ENCODE measurements around the gene ATP6V0A1. TPM values are rescaled to one million over a fixed set of nuclear protein-coding genes. Genes with fewer than 3 reads are reported as not detected.
"Not testable (repeated sequence)": the region's sequence is repeated elsewhere in the genome, so short reads cannot be mapped to it uniquely, and the experiment has no call there.

ATP6V0A1 gene
- total and polyA plus RNA-seq, 4 donors: 13.4 to 111 (median 71.9) TPM

DNA sequence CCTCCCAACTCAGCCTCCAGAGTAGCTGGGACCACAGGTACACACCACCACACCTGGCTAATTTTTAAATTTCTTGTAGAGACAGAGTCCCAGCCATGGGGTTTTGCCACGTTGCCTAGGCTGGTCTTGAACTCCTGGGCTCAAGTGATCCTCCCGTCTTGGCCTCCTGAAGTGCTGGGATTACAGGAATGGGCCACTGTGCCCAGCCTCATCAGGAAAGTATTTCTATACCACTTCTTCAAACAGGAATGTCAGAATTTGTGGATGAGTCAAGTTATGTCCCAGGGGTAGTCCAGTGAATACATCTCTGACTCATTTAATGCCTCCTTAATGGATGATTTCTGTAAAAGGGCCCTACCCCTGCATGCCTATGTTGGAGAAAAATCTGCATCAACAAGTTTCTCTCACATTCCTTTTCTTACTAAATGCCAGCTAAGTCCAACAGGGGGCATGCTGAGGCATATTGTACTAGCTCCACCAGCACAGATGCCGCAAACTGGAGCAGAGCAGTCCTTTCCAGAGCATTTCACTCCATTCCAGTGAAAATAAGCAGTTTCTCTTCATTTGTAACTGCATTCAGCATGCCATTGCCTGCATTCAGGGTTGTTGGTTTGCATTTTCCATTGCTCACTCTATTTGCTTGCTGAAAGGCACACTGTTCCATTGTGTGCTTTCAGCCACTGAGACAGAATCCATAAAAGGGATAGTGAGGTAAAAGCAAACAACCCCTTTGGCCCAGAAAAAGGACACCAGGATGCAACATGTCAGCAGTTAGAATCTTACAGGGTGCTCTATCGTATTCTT is 30.3 kb upstream of the ATP6V0A1 start:
- 26 to 29% methylated on average over 4 of the region's 4 CpGs for WGBS, 2 donors
- DNase-seq: peak in 1 of 2 donors; percentile 75
- intact Hi-C loops (cut with DNase I): loop anchor here in 1 of 2 donors (1.0 kb wide), 1 partner anchor 99 kb away; no protein-coding TSS in a partner anchor

DNA sequence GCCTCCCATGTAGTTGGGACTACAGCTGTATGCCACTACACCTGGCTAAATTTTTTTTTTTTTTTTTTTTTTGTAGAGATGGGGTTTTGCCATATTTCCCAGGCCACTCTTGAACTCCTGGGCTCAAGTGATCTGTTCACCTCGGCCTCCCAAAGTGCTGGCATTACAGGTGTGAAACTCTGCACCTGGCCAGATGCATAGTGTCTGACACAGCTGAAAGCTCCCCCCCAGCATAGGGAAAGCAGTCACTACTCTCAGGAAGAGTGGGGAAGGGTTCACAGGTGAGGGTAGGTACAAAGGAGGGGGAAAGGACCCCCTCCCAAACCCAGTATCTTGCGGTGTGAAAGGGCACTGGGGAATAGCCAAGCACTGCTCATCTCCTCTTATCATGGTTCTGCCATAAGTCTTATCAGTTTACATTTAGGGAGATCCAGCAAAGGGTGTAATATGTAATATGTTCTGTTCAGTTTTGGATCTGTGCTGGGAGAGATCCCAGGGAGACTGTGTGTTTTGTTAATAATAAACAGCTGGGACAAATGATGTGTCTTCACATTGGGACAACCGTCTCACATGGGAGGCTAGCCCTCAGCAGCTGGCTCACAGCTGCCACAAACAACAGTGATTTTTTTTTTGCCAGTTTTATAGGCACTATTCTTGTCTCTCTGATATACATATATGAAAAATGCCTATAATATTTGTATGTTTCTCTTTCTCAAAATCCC is 28.8 kb upstream of the ATP6V0A1 start:
- Histone ChIP-seq H3K27ac (ENCODE audit: low read depth in 1 of 2, low read length in 2 of 2) (no peak overlapping the region), H3K9me3 (ENCODE audit: control insufficient read depth, low read length) (no peaks in the 10 kb centered on the region), H3K36me3 (ENCODE audit: control insufficient read depth in 1 of 2, insufficient read depth in 2 of 2, low read length in 1 of 2) (no peaks in the 10 kb centered on the region), H3K27me3 (ENCODE audit: control insufficient read depth in 1 of 2, insufficient read depth in 2 of 2, low read length in 1 of 2) (no peaks in the 10 kb centered on the region), H3K4me3 (ENCODE audit: low read length in 2 of 2) (no peak overlapping the region), H3K4me1 (ENCODE audit: control insufficient read depth in 1 of 2, insufficient read depth in 2 of 2, low read length in 2 of 2) (peaks cover 0 to 3% of the 10 kb centered on the region in 2 donors)
- ATAC-seq (ENCODE audit: low FRiP score): no peak
- DNase-seq: peak in 1 of 2 donors; percentile 11
- 61 to 65% methylated on average over 3 of the region's 3 CpGs for WGBS, 2 donors
- intact Hi-C loops (cut with DNase I): no loop called here

More for the DNA sequence above, 30.3 kb upstream of the ATP6V0A1 start:
- Histone ChIP-seq H3K4me1 (ENCODE audit: control insufficient read depth in 1 of 2, insufficient read depth in 2 of 2, low read length in 2 of 2) (peaks cover 3% of the 10 kb centered on the region in 2 donors), H3K36me3 (ENCODE audit: control insufficient read depth in 1 of 2, insufficient read depth in 2 of 2, low read length in 1 of 2) (no peaks in the 10 kb centered on the region), H3K27me3 (ENCODE audit: control insufficient read depth in 1 of 2, insufficient read depth in 2 of 2, low read length in 1 of 2) (no peaks in the 10 kb centered on the region), H3K4me3 (ENCODE audit: low read length in 2 of 2) (no peak overlapping the region), H3K9me3 (ENCODE audit: control insufficient read depth, low read length) (no peaks in the 10 kb centered on the region), H3K27ac (ENCODE audit: low read depth in 1 of 2, low read length in 2 of 2) (peak overlapping the region in 1 of 2 donors; percentile 75)
- ATAC-seq (ENCODE audit: low FRiP score): peak; percentile 73

DNA sequence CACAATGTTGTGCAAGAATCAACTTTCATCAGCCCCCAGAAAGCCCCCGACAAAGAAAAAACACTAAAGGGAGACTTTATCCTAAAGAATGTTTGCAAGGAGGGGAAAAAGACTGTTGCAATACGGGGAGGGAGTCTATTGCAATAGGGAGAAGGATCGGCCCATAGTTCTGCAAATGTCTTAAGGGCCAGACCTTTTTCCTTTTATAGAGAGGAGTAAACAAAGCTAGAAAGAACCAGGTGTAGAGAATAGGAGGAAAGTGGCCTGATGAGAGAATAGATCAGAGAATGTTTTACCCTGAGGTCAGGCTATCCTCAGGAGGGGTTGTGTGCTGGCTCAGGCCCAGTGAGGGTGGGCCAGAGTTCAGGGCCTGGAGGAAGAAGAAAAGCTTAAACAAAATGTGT is 26.9 kb upstream of the ATP6V0A1 start:
- no peak overlapping the region for H3K27ac ChIP-seq (ENCODE audit: low read depth in 1 of 2, low read length in 2 of 2)
- no peaks in the 10 kb centered on the region for H3K27me3 ChIP-seq (ENCODE audit: control insufficient read depth in 1 of 2, insufficient read depth in 2 of 2, low read length in 1 of 2)
- no peak for DNase-seq
- 65 to 80% methylated on average over 3 of the region's 3 CpGs for WGBS, 2 donors
- H3K36me3 ChIP-seq (ENCODE audit: control insufficient read depth in 1 of 2, insufficient read depth in 2 of 2, low read length in 1 of 2): no peaks in the 10 kb centered on the region
- no peaks in the 10 kb centered on the region for H3K9me3 ChIP-seq (ENCODE audit: control insufficient read depth, low read length)
- no peak overlapping the region for H3K4me3 ChIP-seq (ENCODE audit: low read length in 2 of 2)
- no peak for ATAC-seq (ENCODE audit: low FRiP score)
- peaks cover 0 to 3% of the 10 kb centered on the region in 2 donors for H3K4me1 ChIP-seq (ENCODE audit: control insufficient read depth in 1 of 2, insufficient read depth in 2 of 2, low read length in 2 of 2)
- intact Hi-C loops (cut with DNase I): no loop called here

DNA sequence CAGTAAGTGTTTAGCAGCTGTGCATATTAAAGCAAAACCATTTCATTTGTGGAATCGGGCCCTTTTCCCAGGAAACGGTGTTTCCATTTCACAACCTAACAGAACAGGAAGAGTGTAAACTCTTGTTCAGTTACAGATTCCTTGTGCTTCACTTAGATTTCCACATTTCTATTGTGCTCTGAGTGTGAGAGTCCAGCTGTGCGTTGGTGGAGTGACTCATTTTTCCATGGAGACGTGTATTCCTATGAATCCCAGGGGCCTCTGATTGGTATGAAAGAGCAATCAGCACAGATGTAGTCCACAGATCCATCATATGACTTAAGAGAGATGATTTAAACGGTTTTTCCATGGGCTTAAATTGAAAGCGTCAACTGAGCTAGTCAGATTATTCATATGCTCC is 22.3 kb upstream of the ATP6V0A1 start:
- Histone ChIP-seq H3K36me3 (ENCODE audit: control insufficient read depth in 1 of 2, insufficient read depth in 2 of 2, low read length in 1 of 2) (no peaks in the 10 kb centered on the region), H3K4me3 (ENCODE audit: low read length in 2 of 2) (no peak overlapping the region), H3K27me3 (ENCODE audit: control insufficient read depth in 1 of 2, insufficient read depth in 2 of 2, low read length in 1 of 2) (no peaks in the 10 kb centered on the region), H3K27ac (ENCODE audit: low read depth in 1 of 2, low read length in 2 of 2) (peak overlapping the region in 1 of 2 donors; percentile 19), H3K4me1 (ENCODE audit: control insufficient read depth in 1 of 2, insufficient read depth in 2 of 2, low read length in 2 of 2) (no peaks in the 10 kb centered on the region), H3K9me3 (ENCODE audit: control insufficient read depth, low read length) (no peaks in the 10 kb centered on the region)
- ATAC-seq (ENCODE audit: low FRiP score) (peak; percentile 89), DNase-seq (peak in 1 of 2 donors; percentile 56)
- intact Hi-C loops (cut with DNase I): no loop called here
- 22 to 26% methylated on average over 6 of the region's 6 CpGs for WGBS, 2 donors

- intact Hi-C loops (cut with DNase I): no loop called here
- H3K27me3 ChIP-seq (ENCODE audit: control insufficient read depth in 1 of 2, insufficient read depth in 2 of 2, low read length in 1 of 2): no peaks in the 10 kb centered on the region
- H3K4me3 ChIP-seq (ENCODE audit: low read length in 2 of 2): no peak overlapping the region
- H3K27ac ChIP-seq (ENCODE audit: low read depth in 1 of 2, low read length in 2 of 2): no peak overlapping the region
- no peaks in the 10 kb centered on the region for H3K9me3 ChIP-seq (ENCODE audit: control insufficient read depth, low read length)
- DNase-seq (no peak), ATAC-seq (ENCODE audit: low FRiP score) (no peak)
- H3K4me1 ChIP-seq (ENCODE audit: control insufficient read depth in 1 of 2, insufficient read depth in 2 of 2, low read length in 2 of 2): no peaks in the 10 kb centered on the region
- no peaks in the 10 kb centered on the region for H3K36me3 ChIP-seq (ENCODE audit: control insufficient read depth in 1 of 2, insufficient read depth in 2 of 2, low read length in 1 of 2)
- WGBS, 2 donors: 93 to 95% methylated on average over 9 of the region's 9 CpGs
Measured at GRCh38 chr17:42438600-42439567, 19.8 kb upstream of the ATP6V0A1 start.

GRCh38 chr17:42441371-42442195 is 17.1 kb upstream of the ATP6V0A1 start:
- DNase-seq (no peak), ATAC-seq (ENCODE audit: low FRiP score) (no peak)
- no peaks in the 10 kb centered on the region for H3K27me3 ChIP-seq (ENCODE audit: control insufficient read depth in 1 of 2, insufficient read depth in 2 of 2, low read length in 1 of 2)
- no peak overlapping the region for H3K4me3 ChIP-seq (ENCODE audit: low read length in 2 of 2)
- H3K36me3 ChIP-seq (ENCODE audit: control insufficient read depth in 1 of 2, insufficient read depth in 2 of 2, low read length in 1 of 2): no peaks in the 10 kb centered on the region
- no peaks in the 10 kb centered on the region for H3K4me1 ChIP-seq (ENCODE audit: control insufficient read depth in 1 of 2, insufficient read depth in 2 of 2, low read length in 2 of 2)
- no peak overlapping the region for H3K27ac ChIP-seq (ENCODE audit: low read depth in 1 of 2, low read length in 2 of 2)
- WGBS, 2 donors: 62 to 65% methylated on average over 7 of the region's 7 CpGs
- intact Hi-C loops (cut with DNase I): no loop called here
- no peaks in the 10 kb centered on the region for H3K9me3 ChIP-seq (ENCODE audit: control insufficient read depth, low read length)

- intact Hi-C loops (cut with DNase I): no loop called here
- no peak for DNase-seq
- Histone ChIP-seq H3K36me3 (ENCODE audit: control insufficient read depth in 1 of 2, insufficient read depth in 2 of 2, low read length in 1 of 2) (no peaks in the 10 kb centered on the region), H3K27ac (ENCODE audit: low read depth in 1 of 2, low read length in 2 of 2) (no peak overlapping the region), H3K4me3 (ENCODE audit: low read length in 2 of 2) (no peak overlapping the region), H3K4me1 (ENCODE audit: control insufficient read depth in 1 of 2, insufficient read depth in 2 of 2, low read length in 2 of 2) (no peaks in the 10 kb centered on the region), H3K9me3 (ENCODE audit: control insufficient read depth, low read length) (no peaks in the 10 kb centered on the region), H3K27me3 (ENCODE audit: control insufficient read depth in 1 of 2, insufficient read depth in 2 of 2, low read length in 1 of 2) (no peaks in the 10 kb centered on the region)
- 33 to 52% methylated on average over 5 of the region's 5 CpGs for WGBS, 2 donors
- ATAC-seq (ENCODE audit: low FRiP score): no peak
Measured at GRCh38 chr17:42442196-42442565, 16.5 kb upstream of the ATP6V0A1 start.

- intact Hi-C loops (cut with DNase I); H3K36me3 ChIP-seq (ENCODE audit: control insufficient read depth in 1 of 2, insufficient read depth in 2 of 2, low read length in 1 of 2); H3K27ac ChIP-seq (ENCODE audit: low read depth in 1 of 2, low read length in 2 of 2); H3K4me3 ChIP-seq (ENCODE audit: low read length in 2 of 2); DNase-seq; ATAC-seq (ENCODE audit: low FRiP score); H3K9me3 ChIP-seq (ENCODE audit: control insufficient read depth, low read length); H3K4me1 ChIP-seq (ENCODE audit: control insufficient read depth in 1 of 2, insufficient read depth in 2 of 2, low read length in 2 of 2); H3K27me3 ChIP-seq (ENCODE audit: control insufficient read depth in 1 of 2, insufficient read depth in 2 of 2, low read length in 1 of 2): not testable (repeated sequence)
- WGBS, 2 donors: 94 to 96% methylated on average over 16 to 25 of the region's 27 CpGs
Measured at GRCh38 chr17:42449176-42449575, 9.5 kb upstream of the ATP6V0A1 start.
